Stimulated activated CD4-positive, alpha-beta T cell treated with anti-CD3 and anti-CD28 coated beads, TNF-alpha, amount 100 ng/mL, for 24 hours (primary cell): ENCODE measurements around the gene BPIFA2.

ENCODE experiments used
- DNase-seq, 3 experiments: peaks; one replicate each; pipeline ENCODE4 v3.0.0-alpha.2; 2020; ENCODE audit warnings: low read depth in 3 of 3

Gene BPIFA2

DNA sequence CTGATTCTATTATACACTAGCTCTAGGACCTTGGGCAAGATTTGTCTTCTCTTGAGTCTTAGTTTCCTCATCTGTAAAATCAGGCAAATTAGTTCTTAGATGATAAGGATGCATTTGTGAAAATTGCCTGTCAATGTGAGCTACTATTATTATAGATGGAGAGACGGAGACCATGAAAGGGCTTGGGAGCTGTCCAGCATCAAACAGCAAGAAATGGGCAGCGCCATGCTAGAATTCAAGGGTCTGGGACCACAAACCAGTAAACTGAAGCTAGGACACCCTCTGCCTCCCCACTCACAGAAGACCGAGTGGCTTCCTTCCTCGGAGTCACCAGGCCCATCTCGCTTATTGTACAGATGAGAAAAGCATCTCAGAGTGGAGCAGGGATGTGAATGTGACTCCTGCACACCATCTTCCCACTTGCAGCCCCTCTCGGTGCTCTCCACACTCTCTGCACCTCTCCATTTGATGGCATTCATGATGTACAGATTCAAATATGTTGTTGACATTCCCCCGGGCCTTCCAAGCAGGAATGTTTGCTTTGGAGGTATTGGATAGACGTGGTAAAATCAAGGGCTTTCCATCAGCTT lies 25.0 kb downstream of the BPIFA2 start:
- DNase-seq: no peak

DNA sequence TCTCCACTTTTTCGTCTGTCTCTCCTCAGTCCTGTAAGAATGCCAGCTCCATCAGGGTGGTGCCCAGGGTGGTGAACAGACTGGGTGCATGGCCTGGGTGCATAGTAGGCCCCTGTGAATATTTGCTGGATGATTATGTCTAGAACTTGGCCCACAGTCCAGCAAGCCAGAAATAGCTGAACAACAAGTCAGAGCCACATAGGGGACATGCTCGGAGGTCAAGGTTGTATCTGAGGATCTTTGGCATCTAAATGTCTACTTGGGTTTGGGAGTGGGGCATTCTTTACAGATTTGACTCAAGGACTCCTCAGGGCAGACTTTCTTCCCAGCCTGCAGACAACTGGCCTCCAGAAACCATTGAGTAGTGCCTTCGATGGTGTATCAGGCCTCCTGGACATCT lies 31.1 kb downstream of the BPIFA2 start:
- no peak for DNase-seq

DNA sequence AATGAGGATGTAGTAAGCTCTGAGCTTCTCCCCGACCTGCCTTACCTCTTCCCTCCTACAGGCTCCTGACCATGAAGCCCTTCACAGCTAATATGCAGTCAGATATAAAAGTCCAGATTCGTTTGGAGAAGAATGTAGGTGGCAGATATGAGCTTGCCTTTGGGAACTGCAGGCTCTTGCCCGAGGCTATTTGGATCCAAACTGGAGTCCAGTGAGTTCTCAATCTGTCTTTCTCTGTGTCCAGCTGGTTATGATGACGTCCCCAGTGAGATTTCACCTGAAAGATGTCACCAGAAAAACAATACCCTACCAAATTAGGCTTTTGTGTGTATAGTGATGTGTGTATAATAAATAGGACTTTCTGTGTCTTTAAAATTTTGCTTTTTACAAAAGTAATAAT lies 34.5 kb downstream of the BPIFA2 start:
- no peak for DNase-seq

DNA sequence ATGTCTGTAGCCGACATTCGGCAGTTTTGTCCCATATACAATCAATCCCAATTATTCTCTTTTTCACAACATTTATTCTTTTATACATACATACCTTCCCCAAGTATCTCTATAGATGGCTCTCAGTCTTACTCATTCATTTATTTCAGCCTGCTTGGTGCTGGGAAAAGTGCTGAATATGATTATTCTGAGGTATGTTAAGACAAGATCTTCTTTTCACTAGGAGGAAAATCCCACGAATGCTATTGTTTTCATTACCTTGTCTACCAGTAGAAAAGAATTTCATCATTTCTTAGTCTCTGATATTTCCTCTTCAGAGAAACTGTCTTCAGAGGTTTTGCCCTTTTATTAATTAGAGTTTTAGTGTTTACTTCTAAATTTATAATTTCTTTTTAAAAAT lies 35.5 kb downstream of the BPIFA2 start:
- no peak for DNase-seq

DNA sequence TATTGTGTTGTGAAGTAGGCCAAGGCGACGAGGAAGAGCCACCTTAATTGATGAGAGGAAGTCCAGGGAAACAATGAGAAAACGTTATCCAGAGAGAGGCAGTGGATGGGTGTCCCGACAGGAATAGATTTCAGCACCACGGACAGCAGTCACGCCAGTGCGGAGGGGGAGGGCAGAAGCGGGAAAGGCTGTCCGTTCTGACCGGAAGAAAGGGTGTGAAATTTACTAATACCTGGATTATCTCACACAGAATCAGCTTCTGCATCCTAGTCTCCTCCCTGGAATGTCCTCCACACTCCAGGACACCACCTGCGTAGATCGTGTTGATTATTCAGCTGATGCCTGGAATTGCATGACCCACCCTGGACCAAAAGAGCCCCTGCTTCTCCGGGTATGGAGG lies 41.8 kb downstream of the BPIFA2 start:
- DNase-seq: peak in 1 of 3 experiments; percentile 20

DNA sequence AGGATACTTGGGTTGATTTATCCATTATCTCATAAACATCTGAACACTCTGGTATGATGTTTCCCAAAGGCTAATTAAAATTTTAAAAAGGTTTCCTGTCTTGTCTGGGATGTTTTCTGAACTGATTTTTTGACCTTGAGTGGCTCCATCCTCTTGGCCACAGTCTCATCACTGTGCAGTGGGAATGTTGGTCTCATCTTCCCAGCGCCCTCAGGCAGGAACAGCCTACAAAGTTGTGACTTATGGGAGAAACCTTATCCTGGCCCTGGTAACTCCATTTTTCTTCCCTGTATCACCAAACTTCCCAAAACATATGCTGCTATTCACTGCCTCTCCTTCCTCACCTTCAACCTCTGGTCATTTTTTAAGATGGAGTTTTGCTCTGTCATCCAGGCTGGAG lies 42.4 kb downstream of the BPIFA2 start:
- DNase-seq: no peak

DNA sequence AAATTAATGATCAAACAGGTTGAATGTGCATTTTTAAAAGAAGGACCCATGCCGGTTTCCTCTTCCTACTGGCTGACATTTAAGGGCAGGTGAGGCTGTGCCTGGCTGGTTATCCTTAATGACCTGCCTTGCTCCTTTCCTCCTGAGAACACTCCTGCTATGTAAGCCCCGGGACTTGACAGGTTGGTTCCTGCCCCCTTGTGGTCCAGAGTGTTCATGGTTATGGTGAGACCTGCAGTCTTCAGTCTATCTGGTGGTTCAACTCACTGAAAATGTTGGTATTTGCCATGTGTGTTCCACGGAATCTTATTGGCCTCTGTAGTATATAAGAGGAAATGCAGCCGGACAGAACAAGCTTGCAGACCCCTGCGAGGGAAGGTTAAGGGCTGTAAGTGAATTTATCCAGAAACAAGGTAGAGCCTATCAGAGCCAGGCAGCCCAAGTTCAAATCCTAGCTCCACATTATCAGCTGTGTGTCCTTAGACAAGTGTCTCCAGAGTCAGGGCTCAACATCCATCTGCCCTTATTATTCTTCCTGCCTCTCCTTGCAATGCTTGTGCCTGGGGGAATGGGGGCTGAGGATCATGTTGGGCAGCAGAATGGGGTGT lies 44.0 kb downstream of the BPIFA2 start:
- peak in 2 of 3 experiments; percentile 5 to 16 for DNase-seq

DNA sequence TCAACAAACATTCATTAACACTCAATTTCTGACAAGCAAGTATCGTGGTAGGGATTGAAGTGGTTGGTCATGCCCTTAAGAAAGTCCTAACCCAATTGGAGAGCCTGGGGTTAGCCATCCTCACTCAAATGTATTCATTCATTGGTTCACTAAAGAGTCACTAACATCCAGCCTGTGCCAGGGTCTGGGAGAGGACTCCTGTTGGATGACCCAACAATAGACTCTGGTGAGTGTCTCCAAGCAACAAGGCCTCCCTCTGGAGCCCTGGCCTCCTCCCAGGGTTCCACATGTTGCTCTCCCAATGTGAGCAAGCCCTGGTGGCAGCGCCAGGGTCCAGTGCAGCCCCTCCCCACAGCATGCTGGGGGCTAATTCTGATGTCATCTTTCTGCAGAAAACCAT lies 49.1 kb downstream of the BPIFA2 start, which contains the start of gene BPIFA3:
Gene BPIFA3, plus strand, starts transcription at position 301 of the 400 bp plus-strand sequence. CDS start 185 bp downstream, outside the sequence.
- no peak for DNase-seq

DNA sequence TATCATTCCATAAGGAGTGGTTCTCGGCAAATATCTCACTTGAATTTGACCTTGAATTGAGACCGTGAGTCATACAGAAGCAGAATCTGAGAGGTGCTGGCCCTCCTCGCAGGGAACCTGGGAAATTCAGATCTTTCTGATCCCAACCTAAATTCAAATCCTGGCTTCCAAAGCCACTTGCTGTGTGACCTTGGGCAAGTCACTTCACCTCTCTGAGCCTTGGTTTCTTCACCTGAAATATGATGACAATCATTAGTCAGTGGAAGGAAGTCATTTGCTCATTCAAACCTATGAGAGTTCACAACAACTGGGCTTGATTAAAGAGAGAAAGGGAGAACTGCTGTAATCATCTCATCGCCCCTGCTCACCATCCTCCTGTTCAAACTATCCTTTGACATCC lies 56.4 kb downstream of the BPIFA2 start:
- no peak for DNase-seq

DNA sequence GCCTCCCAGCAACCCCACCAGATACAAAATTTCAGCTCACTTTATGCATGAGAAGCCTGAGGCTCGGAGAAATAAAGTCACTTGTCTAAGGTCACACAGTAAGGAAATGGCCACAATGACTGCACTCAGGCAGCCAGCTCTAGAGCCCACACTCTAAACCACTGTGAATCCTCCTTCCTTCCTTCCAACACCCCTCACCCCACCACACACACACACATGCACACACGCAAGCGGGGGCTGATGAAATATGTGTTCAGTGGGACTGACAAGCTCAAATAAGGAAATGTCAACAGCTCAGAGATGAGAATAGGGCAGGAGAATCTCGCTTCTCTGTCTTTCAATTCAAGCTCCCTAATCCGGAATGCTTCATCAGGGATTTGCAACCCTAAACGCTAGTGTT lies 61.9 kb downstream of the BPIFA2 start:
- DNase-seq: no peak
